Mesenteric fat pad (tissue), 1 donor: ENCODE results near the gene GRB10. TPM values are rescaled to one million over a fixed set of nuclear protein-coding genes. Genes with fewer than 3 reads are reported as not detected.
"Not testable (repeated sequence)": the region's sequence is repeated elsewhere in the genome, so short reads cannot be mapped to it uniquely, and the experiment has no call there.

Experiments
- DNase-seq: peaks from one replicate; pipeline ENCODE4 v3.0.0-alpha.2; 2020; ENCODE audit warnings: low spot score
- total RNA-seq: library from RNA; stranded (reverse); fragmentation: NEBNext Ultra II Directional; extraction: Animal tissue kit (Norgen Biotek cat#: 25700); gene quantifications from one replicate; pipeline ENCODE4 v1.2.1, GENCODE V29; 2021
- donor health status: DM: yes; HTN: yes; CAD: no.

Gene GRB10
- total RNA-seq, 1 donor from 2014 or later: 95.7 TPM

DNA sequence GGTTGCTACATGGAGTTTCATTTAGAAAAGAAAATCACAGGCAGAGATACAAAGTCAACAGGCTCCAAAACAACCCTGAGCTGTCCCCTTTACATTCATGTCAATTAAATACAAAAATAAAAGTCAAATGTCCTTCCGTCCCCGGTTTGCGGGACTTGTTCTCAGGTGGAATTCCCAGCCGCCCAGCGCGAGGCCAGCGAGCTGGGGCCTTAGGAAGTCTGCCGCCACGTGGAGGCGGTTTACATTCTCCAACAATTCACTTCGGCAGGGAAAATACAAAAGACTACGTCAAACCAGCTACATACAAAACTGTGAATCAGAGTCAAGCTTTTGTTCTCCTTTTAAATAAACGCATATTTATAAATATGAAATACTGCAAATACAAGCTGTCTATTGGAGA lies 192.2 kb downstream of the GRB10 start:
- DNase-seq: no peak

DNA sequence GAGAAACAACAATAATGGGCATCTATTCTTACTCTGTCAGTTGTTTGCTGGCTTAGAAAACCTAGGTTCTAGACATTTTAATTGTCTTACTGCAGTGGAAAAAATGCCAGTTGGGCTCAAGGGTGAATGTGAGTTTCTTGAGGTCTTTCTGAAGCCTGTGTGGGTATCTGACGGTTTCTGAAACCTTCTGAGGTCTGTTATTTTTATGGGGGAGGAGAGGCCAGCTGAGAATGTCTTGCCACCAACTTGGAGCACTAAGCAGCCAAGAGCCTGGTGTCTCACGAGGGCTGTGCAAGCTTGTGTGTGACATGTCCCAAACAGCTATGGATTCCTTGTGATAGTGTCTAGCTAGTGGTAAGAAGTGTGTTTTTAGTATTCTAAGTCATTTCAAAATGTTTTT lies 193.3 kb downstream of the GRB10 start:
- no peak for DNase-seq

DNA sequence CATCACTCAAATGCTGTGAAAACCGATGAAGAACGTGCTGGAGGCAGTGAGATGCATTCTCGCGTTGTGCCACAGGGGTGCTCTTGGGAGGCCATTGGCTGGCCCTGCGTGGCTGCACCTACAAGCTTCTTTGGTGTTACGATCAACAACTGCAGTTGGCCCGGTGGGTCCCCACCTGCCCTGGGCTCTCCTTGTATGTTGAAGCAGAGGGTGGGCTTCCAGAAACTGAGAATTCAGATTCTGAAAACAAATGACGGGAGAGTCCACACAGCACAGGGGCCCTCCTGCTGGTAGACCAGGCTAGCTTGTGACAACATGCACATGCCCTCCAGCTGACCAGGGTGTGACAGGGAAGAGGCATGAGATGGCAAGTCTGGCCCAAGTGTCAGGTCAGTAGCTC lies 193.8 kb downstream of the GRB10 start:
- no peak for DNase-seq

DNA sequence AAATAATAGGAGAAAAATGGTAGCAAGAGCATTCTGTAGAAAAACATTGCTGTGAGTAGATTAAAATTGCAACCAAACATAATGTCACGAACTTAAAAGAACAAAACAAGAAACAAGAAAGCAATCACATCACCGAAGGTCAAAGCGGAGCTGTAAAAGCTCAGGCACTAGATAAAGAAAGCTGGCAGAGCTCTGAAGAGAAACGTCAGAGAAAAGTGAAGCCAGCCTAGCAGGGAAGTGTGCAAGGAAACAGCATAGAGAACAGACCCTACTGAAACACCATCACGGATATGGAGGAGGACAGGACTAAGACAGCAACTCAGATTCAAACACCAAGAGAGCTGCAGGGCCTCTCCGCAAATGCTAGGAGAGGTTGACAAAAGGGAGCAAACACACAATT lies 195.0 kb downstream of the GRB10 start:
- no peak for DNase-seq

DNA sequence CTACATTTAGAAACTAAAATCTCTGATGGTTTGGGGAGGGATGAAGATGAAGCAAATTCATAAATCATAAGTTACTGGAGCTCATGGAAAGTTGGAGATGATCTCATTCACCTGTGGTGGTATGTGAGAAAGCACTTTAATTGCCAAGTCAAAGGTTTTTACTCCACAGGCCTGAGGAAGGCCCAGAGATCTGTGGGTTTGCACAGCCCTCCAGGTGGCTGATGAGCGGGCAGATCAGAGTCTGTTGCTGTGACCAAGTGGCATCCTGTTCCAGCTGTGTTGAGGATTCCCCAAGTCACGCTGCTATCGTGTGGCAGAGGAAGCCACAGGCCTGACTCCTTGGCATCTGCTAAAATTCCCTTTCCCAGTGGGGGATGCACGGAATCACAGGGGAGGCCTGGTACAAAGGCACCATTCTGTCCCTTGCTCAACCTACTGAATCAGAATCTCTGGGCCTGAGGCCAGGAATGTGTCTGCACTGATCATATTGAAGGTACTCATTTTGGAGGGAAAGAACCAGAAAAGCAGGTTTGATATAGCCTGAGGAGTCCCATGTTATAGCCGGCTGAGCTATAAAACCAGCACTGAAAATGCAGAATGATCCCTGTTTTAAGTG lies 197.8 kb downstream of the GRB10 start:
- no peak for DNase-seq

DNA sequence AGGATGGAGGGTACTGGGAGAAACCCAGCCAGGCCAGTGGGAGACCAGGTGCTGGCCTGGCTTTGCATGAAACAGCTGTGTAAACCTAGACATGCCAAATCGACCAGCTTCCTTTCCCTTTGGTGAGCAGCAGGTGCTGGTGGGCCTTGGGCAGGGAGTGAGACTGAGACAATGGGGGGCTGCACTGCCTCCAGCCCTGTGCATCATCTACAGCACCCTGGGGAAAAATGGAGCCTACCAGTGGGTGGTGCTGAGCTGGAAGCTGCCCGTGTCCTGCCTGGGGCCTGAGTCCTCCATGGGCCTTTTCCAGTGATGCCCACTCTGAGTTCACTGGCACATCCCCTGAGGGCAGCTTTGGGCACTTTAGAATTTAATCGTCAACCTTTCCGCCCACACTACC lies 198.3 kb downstream of the GRB10 start:
- DNase-seq: no peak

DNA sequence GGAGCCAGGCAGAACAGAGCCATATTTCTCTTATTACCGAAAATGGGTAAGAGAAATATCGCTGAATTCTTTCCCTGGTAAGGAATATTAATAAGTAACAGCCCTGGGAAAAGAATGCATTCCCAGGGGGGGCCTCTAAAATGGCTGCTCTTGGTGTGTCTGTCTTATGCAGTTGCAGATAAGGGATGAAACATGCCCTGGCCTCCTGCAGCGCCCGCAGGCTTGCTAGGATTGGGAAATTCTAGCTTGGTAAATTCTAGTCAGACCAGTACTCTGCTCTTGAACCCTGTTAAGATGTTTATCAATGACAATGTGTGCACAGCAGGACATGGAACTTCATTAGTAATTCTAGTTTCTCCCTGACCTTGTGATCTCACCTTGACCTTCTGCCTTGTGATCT lies 199.4 kb downstream of the GRB10 start:
- not testable (repeated sequence) for DNase-seq

DNA sequence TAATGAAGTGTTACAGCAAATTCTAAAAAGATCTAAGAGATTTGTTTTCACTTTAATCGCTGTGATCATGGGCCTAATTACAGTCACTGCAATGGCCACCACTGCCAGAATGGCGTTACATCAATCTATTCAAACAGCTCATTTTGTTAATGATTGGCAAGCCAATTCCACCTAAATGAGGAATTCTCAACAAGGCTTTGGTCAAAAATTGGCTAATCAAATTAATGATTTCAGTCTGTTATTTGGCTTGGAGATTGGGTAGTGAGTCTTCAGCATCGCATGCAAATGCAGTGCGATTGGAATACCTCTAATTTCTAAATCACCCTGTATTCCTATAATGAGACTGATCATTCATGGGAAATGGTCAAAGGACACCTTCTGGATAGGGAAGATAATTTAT lies 200.4 kb downstream of the GRB10 start:
- not testable (repeated sequence) for DNase-seq

DNA sequence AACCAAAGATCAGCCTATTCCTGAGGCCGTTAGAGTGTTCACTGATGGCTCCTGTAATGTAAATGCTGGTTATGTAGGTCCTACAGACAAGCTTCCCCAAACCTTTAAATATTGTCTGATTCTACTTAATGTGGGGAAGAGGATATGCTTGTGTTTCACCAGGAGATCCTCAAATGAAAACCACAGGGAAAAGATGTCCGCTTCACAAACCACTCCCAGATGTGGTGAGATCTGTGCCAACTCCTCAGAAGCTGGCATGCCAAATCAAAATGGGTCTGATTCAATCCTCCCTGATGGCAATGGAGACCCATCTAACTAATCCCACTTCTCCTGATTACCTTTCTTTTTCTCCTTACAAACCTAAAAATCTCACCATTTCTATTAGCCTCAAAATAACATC lies 202.0 kb downstream of the GRB10 start:
- DNase-seq: not testable (repeated sequence)

DNA sequence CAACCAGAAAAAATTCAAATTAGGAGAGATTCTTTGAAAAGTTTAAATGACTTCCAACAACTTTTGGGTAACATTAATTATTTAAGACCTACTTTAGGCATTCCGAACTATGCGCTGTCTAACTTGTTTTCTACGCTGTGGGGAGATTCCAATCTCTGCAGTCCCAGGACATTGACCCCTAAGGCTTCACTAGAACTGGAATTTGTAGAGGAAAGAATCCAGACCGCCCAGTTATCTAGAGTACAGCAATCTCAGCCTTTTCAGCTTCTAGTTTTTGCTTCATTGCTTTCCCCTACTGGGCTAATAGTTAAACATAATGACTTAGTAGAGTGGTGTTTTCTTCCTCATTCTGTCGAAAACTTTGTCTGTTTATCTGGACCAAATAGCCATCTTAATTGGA lies 202.6 kb downstream of the GRB10 start:
- DNase-seq: no peak

DNA sequence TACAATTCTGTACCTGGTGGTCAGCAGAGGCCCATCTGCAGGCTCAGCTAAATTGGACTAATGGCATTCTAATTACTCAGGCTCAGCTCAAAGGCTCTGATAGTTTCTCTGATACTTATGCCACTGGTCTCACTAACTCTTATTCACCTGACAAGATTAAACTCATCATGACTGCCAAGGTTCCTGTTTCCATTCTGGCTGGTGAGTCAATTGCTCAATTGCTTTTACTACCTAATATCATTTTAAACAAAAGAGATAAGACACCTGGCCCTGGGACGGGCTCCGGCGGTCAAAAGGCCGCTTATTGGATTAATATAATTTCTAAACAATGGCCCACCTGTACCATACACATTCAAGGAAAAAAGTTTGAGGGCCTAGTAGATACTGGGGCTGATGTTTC lies 204.6 kb downstream of the GRB10 start:
- not testable (repeated sequence) for DNase-seq

DNA sequence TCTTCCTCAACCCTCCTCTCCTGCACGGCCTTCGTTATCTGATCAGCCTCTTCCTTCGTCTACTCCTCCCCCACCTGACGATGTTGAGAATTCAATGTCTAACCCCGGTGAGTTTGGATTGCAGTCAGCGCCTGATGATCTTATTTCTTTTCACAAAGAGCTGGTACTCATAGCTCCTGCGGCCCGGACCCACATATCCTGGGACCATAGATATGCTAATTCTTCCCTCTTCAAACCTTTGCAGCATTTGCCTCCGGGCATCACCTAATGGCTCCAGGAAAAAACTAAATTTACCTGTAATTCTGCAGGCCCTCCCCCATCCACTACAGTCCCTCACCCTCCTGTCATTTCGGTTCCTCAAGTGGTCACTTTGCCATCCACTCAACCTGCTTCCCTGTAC lies 205.1 kb downstream of the GRB10 start:
- DNase-seq: no peak

DNA sequence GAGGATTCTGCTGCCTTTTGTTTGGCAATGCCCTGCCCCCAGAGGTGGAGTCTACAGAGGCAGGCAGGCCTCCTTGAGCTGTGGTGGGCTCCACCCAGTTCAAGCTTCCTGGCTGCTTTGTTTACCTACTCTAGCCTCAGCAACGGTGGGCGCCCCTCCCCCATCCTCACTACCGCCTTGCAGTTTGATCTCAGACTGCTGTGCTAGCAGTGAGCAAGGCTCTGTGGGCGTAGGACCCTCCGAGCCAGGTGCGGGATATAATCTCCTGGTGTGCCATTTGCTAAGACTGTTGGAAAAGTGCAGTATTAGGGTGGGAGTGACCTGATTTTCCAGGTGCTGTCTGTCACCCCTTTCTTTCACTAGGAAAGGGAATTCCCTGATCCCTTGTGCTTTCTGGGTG lies 206.3 kb downstream of the GRB10 start:
- not testable (repeated sequence) for DNase-seq

DNA sequence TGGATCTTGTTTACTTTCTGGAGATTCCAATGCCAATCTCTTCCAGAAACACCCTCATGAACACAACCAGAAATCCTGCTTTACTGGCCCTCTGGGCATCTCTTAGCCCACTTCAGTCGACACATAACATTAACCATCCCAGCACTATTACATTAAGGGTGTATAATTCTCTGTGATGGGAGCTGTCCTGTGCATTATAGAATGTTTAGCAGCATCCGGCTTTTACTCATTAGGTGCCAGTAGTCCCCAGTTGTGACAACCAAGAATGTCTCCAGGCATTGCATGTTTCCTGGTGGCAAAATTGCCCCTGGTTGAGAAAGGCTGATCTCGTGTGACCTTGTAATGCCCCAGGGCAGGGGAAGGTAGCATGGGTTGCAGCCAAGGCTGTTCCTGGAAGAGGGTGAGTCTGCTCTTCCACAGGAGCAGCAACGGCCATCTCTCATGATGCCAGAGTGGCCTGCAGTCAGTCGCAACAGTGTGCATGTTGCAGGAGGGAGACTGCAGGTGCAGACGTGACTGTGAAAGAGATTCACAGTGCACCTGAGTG lies 214.9 kb downstream of the GRB10 start:
- no peak for DNase-seq

DNA sequence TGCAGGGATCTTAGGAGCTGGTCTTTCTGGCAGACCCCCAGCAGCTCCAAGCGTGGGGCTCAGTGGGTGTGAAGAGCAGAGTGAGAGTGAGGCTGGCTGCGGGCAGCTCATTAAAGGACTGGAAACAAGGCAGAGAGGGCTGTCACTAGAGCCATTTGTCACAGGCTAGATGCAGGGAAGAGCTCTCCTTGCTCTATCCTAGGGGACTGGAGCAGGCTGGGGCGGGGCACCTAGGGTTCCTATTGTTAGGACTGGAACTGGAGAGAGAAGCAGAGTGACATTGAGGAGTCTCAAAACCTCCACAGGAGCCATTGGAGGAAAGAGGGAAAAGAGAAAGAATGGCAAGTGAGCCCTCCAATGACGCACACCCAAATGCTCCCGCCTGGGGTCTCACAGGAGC lies 216.7 kb downstream of the GRB10 start:
- DNase-seq: no peak

DNA sequence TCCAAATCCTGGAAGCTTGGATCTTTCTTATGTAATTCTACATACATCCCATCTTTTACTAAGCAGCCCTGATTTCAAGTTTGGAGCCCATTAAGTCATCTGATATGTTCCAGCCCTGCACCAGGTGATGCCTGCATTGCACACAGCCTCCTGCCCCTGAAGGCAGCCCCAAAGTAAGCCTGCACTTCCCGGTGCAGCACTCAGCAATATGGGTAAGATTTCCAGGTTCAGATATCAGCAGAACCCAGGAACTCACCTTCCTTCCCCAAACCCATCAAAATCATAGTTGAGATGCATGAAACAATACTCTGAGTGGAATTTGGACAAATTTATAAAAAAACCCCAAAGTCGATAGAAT lies 217.2 kb downstream of the GRB10 start:
- DNase-seq: no peak

DNA sequence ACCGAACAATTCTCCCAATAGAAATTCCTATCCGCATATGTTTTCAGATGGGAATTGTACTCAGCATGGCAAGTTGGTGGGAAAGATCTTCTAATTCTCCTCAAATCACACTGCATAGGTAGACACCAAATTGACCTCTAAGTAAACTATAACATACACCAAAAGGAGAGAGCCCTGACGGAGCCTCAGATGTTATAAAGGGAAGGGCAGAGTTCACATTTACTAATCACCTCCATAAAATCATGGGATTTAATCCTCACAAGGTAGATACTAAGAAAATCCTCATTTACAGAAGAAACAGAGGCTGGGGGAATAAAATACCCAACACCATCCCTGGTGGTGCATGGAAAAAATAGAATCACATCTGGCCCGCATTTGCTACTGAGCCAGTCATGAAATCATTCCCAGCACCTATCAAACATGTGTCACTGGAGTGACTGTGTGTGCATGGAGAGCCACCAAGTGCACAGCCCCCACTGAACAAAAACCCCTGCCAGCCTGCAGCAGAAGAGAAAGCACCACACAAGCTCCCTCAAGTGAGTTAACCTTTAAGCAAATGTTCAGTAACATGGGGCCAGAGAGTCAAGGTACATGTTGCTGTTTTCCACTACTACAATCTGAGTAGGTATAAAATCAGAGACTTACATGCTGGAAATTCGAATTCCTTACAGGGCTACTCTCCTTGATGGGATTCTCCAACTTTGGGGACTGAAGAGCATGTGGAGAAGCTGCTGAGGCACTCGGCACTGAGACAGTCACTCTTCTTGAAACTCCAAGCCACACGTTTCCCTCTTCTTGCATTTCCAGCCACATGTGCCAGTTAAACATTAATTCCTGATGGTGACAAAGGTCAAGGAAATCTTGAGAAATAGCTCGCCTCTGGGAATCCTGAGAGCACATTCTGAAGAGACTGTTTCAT lies 217.8 kb downstream of the GRB10 start, which contains the start of gene DDC:
DDC (minus strand) TSS at position 766 of the 919 bp plus-strand sequence. CDS start 21,320 bp downstream, outside the sequence.
- DNase-seq: no peak

DNA sequence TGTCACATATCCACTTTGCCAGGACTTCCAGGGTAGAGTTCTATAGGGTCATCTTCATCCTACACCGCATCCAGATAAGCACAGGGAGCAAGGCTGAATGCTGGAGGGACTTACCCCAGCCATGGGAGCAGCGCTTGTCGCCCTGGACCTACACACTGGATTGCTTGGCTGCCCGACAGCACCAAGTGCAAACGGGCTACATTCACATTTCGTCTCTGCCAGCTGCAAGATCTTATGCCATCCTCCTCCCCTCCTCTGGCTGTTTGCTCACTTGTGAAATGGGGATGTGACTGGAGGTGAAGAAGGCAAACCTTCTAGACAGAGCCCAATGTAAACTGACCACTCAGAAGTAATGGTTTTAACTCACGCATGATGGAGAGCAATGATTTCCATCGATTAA lies 218.5 kb downstream of the GRB10 start:
- DNase-seq: no peak

DNA sequence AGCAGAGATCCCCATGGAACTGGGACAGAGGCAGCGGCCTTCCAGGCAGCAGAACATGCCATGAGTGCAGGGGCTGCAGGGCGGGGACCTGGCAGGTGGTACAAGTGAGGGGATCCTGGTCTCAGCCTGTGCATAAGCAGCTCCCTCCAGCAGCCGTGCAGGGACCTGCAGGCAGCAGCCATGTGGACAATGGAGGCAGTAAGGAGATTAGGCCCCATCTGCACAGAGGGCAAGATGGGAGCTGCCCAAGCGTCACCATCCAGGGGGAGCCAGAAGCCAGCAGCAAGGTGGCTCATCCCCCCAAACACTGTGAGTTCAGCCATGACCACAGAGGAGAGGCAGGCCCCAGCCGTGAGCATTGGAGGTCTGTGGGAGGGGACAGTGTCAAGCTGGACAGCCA lies 220.6 kb downstream of the GRB10 start:
- no peak for DNase-seq

DNA sequence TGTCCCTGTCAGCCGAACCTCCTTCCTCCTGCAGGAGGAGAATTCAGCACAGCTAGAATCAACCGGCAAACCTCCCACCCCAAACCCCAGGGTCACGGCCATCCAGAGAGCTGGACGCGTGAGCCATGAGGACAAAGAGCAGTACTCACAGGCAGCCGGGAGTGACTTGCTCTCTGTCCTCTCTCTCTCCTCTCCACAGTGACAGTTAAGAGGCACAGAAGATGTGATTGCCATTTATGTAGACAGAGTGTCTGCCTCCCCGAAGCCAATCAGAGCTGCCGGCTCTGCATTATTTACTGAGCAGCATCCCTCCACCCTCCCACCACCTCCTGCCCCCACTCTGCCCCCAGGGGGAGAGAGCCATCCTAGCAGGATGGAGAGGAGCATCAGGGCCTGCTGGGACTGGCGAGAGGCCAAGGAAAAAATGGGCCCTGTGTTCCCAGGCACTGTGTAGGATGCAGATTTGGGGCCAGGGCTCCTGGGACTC lies 221.8 kb downstream of the GRB10 start:
- DNase-seq: no peak

DNA sequence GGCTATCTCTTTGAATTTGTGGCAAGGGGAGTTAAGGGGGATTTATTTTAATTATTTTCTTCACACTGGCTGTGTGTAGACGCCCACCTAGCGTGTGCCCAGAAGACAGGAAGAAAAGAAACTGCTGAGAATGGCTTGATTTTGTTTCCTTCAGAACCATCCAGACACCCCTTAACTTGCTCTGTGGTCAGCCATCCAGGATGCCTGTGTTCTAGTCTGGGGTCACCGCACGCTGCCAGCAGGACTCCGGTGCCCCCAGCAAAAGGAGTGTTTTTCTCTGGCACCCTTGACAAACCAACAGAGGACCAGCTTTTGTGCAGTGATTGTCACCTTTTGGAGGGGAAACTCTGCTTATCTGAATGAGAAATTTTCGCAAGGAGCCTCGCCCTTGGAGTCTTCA lies 222.8 kb downstream of the GRB10 start:
- no peak for DNase-seq

DNA sequence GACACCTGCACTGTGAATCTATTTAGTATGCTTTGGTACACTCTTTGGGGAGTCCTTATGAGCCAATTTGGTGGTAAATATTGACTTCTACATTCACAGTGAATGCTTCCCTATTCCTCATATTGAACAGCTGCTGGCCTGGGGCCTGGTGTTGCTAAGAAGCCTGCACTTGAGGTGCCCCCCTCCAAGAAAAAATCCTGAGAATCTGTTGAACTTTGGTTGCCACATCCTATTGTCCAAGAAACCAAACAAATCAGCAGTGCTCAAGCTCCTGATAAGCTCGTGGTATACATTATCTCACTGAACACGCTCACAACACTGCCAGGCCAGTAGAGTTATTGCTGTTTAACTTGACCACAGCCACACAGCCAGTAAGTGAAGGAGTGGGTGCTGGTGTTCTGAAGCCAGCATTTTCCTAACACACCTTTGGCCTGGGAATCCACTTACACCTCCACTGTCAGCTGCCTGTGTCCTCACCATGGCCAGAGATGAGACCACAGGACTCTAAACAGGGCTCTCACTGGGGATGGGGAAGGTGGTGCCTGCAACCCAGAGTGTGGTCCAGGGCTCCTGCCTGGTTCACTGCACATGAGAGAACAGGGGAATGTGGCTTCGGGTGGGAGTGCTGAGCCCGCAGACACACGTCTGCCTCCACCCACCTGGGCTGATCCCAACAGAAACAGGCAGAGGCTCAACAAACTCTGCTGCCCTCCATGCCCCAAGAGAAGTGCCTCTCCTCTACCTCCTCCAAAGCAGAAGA lies 224.2 kb downstream of the GRB10 start:
- DNase-seq: no peak
